CD4-positive, alpha-beta T cell treated with Interleukin-1 beta for 1 hour (primary cell): Measurements from ENCODE around the gene DERA.
"Not testable (repeated sequence)": the region's sequence is repeated elsewhere in the genome, so short reads cannot be mapped to it uniquely, and the experiment has no call there.

Source experiments
- DNase-seq, 2 donors: peaks; one replicate each; pipeline ENCODE4 v3.0.0-alpha.2; 2020 to 2022

The DERA gene

DNA sequence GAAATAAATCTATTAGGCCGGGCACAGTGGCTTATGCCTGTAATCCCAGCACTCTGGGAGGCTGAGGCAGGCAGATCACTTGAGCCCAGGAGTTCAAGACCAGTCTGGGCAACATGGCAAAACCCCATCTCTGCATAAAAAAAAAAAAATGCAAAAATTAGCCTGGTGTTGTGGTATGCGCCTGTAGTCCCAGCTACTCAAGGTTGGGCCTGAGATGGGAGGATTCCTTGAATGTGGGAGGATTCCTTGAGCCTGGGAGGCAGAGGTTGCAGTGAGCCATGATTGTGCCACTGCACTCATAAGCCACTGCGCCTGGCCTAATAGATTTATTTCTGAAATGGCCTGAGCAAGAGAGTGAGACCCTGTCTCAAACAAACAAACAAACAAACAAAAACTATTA is 55.9 kb downstream of the DERA start:
- not testable (repeated sequence) for DNase-seq

DNA sequence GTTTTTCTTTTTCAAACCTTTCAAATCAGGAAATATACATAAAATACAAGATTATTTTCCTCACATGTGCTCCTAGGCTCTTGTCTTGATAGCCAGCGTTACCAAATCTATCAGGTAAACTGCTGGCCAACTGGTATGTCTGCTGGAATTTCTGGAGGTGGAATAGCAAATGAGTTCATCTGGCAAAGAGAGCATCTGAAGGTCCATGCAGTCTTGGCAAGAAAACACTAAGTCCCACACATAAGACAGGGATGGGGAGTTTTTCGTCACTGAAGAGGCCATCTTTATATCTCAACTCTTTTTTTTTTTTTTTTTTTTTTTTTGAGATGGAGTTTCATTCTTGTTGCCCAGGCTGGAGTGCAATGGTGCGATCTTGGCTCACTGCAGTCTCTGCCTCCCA is 60.1 kb downstream of the DERA start:
- no peak for DNase-seq

DNA sequence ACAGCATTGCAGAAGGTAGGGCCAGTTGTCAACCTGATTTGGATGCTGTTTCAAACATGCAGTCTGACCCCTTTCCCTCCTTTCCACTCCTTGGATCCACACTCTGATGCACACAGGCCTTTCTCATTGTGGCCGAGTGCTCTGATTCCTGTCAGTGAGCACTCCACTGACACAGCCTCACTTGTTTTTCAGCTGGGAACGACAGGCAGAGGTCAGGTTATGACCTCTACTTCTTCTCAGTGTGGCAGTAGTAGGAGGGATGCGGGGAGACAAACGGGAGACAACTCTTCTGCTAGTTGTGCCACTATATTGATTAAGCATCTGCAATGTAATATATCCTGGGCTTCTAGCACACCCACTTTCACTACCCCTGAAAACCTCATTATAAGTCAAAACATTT is 61.8 kb downstream of the DERA start:
- DNase-seq, result no peak

DNA sequence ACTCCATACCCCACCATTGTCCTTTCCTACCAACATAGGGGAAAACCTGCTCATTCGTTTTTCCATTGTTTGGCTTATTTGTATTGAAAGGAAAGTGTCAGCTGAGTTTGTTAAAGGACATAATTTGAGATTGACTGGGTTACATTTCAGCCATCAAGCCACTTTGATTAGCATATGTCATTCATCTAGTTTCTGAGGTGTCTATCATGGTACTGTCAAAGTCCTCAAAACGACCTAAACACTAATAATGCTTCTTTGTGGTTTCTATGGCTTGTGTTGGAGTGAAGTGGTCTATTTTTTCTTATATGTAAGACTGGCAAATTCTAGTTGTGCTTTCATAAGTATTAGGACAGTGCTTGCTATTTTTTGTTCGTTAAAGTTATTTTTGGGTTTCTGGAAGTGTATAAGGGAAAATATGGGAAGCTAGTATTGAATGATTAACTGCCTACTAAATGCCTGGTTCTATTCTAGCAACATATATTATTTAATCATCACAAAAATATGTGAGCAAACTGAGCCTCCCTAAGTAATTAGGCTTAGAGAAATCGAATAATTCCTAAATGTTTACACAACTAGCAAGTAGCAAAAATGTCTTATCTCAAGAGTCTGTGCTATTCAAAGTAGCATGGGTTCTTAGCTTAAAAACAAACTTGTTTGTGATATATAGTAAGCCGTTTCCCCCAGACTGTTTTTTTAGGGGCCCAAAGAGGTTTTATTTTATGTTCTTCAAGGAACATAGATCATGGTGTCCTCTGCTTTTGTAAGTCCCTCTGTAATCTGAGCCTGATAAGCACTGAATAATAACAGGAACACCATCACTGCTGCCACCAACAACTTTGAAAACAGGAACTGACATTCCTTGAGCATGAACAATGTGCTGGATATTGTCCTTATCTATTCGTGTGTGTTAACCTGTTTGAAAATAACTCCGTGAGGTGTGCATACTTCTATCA is 67.1 kb downstream of the DERA start:
- DNase-seq, result no peak

DNA sequence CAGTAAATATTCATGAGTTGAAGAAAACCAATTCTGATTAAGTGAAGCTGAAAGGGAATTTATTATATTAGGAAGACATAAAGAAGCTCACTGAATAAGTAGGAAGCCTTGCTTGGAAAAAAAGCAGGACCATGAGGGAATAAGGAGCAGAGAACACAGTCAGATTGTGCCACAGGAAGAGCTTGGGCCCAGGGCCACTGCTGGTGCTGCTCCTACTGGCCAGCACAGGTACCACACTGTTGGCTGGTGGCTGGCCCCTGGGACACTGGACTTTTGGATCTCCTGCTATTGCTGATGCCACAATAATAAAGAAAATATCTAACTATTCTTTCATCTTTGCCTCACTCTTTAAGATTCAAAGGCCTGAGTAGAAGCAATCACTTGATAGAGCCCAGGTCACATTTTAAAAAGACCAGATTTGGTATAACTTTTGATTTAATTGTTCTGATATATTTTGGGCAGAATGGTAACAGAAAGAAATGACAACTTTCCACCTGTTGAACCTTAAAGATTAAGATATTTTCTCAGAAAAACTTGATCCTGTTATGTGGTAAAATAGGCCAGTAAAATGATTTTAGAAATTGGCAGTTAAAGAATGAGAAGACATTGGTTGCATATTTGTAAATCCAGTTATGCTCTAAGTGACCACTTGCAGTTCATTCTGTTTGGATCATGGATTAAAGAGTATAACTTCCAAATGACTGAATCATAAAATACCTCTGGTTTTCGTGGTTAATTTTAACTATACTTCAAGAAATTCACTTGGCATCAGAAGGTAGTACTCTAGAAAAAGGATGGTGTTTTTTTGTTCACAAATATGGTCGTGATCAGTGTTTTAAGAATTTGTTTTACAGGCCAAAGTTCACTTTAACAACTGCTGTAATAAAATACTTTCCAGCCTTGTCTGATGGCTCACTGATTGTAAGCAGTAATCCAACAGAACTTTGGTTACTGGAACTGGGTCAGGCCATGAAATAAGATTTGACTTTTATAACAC is 68.3 kb downstream of the DERA start:
- no peak for DNase-seq

DNA sequence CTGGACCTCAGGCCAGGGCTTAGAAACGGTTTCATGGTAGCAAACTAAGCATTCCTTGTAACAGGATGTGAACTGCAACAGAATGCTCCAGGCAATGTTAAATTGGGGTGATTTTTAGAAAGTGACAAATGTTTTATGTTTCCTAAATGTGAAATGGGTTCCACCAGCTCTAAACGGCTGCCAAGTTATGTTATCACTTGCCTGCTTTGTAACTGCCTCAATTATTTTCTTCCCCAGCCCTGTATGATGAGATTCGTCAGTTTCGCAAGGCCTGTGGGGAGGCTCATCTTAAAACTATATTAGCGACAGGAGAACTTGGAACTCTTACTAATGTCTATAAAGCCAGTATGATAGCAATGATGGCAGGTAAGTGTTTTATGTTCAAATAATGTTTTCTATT is 70.9 kb downstream of the DERA start:
- no peak for DNase-seq

DNA sequence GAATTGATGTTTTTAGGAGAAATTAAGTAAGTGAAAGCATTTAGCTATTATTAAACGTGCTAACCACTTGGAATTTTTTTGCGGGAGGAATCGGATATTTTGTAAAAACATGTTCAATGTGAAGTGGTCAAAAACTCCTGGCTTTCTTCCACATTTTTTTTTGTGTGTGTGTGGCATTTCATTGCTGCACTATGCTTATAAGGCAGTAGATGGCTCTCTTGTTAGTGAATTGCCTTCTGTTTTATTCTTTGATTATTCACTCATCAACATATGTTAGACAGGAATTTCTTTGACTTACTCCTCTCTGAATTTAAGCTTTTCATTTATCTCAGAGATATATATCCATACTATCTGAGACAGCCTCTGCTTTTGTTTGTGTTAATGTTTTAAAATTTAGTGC is 71.3 kb downstream of the DERA start:
- no peak for DNase-seq

DNA sequence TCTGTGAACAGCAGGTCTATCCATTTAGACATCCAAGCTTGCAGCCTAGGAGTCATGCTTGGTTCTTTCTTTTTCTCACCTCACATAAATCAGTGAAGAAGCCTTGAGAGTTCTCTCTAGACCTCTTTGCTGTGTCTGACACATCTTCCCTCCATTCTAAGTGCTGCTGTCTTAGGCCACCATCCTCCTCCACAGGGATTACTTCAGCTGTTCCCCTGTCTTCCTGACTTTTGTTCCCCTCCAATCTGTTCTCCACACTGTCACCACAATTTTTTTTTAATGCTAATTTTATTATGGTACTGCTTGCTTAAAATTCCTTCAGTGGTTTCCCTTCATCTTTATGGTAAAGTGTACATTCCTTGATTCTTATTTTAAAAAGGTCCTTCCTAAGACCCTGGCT is 71.8 kb downstream of the DERA start:
- no peak for DNase-seq

DNA sequence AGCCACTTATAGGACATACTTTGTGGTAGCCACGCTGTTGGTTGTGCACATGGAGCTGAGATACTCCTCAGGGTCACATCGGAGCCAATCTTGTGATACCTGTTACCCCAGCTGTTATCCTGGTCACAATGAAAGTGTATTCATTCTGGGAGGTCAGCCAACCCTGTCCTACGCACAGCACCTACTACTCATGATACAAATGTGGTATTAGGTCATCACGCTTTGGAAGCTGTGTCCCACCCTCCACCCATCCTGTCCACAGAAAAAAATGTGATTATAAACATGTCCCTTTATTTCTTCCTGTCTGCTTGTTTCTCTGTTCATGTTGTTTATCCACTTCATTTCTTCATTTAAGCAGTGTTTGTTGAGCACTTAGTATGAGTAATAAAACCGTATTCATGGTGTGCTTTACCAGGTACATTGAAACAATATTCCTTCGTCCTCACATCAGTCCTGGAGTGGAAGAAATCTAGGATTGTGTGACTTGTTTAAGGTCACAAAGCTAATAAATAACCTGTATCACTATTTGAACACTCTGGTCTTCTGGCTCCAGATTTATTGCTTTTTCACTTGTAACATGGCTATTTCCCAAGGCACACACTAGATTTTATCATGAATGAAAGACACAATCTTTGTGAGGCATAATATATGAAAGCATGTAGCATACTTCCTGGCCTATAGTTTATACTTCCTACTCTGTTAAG is 73.1 kb downstream of the DERA start:
- DNase-seq, result no peak

DNA sequence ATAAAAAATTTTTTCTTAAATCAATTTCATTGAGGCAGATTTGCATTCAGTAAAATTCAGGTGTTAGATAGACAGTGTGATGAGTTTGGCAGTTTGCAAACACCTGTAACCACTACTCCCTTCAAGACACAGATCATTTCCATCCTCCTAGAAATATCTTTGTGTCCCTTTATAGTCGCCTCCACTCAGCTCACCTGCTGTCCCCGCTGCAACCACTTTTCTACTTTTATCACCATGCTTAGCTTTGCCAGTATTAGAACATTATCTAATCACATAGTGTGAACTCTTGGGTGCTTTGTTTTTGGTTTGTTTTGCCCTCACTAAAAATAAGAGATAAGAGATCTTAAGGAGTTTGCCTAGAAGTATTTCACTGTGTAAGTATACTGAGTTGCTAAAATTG is 73.8 kb downstream of the DERA start:
- no peak for DNase-seq

DNA sequence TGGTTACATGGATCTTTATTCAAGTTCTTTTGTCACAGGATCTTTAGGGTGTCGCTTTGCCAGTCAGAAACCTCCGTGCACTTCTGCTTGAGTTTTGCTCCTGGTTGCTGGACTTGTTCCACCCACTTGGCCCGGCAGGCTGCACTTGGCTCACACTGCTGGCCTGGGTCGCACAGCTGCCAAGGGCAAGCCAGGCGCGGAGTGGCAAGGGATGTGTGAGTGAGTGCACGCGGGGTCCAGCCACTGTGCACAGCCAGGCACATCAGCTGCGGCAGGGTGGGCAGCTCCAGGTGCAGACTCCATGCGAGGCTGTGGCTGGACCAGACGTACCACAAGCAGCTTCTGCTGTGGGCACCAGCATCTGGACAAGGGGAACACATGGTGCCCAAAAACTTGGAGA is 76.6 kb downstream of the DERA start:
- no peak for DNase-seq

DNA sequence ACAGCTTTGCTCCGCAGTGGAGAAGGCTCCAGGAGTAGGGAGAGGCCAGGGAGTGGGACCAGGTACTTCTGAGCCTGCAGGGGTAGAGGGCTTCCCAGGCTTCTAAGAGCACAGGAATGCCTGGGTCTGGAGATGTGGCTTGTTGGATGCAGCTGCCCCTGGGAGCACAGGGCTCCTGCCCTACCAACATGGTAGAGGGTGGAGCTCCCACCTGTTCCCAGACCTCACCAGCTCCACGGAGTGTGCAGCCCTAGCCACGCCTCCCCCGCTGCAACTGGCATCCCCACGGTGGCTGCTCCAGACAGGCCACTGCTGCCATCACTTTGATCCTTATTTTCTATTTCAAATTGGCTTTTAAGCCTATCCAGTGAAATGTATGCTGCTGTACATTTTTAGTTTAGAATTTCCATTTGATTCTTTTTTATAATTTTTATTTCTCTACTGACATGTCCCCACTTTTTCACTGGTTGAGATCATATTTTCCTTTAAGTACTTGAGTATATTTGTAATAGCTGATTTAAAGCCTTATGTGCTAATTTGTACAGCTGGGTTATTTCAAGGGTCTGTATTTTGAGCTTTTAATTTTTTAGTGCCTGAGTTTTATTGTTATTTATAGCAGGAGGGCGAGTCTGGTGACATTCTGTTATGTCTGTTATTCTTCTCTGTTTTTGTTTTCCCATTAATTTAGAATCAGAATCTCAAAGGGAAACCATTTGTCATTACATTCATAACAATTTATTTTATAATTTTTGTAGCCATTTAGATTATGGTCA is 78.0 kb downstream of the DERA start:
- no peak for DNase-seq

DNA sequence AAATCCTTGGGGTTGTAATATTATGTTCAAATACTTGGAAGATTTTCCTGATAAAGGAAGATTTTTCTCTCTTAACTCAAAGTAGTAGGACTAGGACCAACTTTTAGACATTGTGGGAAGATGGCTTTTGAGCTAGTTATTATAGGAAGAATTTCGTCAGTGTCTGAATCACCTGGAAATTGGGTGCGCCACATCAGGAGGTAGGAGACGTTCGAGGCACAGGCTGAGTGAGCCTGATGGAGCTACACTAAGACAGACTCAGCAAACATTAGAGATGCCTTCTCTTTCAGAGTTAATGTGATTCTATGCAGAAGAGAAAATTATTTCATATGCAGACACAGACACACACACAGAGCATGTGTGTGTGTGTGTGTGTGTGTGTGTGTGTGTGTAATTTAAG is 84.7 kb downstream of the DERA start:
- DNase-seq, result no peak

DNA sequence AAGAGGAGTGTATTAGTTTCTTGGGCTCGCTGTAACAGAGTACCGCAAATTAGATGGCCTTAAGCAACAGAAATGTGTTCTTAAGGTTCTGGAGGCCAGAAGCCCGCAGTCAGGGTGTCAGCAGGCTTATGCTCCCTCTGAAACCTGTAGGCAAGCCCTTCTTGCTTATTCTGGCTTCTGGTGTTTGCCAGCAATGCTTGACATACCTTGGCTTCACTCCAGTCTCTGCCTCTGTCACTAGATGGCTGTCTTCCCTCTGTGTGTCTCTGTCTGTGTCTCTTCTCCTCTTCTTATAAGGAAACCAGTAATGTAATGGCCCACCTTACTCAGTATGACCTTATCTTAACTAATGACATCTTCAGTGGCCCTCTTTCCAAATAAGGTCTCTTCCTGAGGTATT is 85.1 kb downstream of the DERA start:
- DNase-seq, result no peak

DNA sequence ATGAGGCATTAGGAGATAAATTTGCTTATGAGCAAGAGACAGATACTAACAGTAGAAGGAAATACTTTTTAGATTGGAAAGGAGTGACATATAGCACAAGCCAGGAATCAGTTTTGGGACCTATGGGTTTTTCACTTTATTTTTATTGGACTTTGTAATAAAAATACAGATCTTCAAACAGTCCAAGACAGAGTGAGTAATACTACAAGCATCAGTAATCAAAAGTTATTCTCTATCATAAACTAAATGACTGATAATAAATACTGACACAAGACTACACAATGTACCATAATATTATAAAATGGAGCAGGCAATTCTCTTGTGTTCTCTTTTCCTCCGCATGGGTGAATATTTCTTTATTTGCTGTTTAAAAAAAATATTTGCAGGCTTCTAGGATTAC is 85.8 kb downstream of the DERA start:
- no peak for DNase-seq

DNA sequence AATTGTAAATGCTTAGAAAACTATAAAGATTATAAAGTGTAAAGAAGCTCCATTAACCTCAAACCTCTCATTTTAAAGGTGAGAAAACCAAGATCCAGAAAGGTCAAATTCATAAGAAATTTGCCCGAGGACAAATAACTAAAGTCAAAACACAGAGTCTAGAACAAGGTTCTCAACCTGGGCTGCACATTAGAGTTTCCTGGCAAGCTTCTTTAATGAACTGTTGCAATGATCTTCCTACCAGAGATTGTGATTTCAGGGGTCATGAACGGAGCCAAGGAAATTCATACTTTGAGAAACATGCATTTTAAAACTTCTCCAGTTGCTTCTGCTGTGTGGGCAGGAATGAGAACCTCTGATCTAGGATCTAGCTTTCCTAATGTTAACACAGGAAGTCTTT is 86.8 kb downstream of the DERA start:
- DNase-seq, result no peak

DNA sequence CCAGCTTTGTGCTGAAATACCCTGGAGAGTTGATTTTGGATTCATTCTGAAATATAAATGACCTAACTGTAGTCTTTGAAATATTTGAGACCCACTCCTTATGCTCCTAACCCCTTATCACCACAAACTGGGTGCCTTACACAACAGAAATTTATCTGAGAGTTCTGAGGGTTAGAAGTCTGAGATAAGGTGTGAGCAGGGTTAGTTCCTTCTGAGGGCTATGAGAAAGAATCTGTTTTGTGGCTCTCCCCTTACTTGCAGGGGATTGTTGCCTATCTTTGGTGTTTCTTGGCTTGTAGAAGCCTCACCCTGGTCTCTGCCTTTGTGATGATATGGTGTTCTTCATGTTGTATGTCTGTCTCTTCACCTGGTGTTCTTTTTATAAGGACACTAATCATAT is 91.7 kb downstream of the DERA start:
- no peak for DNase-seq

DNA sequence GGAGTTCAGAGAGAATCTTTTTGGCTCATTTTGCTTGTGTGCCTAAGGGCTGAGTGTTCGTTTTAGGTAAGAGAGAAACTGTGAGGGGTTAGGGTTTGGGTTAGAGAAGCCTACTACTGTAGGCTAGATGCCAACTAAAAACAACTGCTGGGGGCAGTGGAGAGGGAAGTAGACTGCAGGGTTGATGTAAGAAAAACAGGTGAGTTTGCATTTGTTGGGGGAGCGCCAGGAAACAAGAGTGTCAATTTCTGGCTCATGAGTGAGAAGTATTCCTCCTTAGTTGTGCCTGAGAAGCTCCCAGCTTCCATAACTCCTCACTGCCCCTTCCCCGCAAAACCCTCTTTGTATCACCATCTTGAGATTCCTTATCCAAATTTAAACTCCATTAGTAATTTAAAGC is 92.3 kb downstream of the DERA start:
- DNase-seq, result no peak

DNA sequence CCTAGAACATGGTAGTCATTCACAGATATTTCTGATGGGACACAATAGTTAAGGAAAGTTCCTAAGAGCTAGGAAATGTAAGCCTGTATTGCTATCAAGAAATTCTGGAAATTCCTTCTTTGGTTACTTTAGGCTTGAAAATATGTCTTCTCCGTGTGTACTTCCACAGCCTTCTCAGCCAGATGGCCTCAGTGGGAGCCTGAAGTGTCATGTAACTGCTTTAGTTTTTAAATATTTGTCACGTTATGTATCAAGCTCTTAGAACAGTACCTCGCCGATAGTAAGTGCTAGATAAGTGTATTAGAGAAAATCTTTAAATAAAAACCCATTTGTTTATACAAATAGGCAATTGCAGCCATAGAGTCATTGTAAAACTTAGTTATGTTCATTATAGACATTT is 95.6 kb downstream of the DERA start:
- DNase-seq, result no peak

DNA sequence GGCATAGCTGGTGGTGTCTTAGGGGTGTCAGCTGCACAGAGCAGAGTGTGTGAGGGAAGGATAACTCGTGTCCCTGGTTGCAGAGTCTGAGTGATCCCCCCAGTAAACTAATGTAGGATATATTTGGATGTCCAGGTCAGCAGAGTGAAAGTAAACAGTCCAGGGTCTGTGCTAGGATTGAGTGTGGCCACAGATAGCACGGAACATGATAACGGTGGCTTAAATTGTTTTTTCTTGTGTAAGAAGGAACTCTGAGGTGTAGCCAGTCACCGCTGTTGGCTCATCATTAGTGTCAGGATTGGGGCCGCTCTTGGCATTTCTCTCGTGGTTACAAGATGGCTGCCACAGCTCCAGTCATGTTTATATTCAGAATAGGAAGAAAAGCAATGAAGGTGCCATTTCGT is 97.3 kb downstream of the DERA start:
- DNase-seq, result no peak

DNA sequence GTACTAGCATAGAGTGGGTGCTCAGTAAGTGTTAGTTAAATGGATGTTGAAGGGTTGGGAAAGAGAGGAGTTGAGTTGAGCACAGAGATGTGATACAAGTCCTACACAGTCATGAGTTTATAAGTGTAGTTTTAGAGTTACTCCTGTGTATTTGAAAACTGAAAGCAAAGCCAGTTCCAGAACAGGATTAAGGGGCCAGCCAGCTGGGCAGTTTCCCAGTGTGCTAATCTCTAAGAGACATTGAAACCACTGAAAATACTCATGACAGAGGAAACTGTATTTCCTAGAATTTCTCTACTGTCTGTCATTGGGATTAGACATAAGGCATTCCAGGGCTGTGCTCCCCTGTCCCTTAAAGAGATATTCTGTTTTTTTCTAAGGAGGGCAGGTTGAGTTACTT is 101.0 kb downstream of the DERA start:
- DNase-seq, result no peak

DNA sequence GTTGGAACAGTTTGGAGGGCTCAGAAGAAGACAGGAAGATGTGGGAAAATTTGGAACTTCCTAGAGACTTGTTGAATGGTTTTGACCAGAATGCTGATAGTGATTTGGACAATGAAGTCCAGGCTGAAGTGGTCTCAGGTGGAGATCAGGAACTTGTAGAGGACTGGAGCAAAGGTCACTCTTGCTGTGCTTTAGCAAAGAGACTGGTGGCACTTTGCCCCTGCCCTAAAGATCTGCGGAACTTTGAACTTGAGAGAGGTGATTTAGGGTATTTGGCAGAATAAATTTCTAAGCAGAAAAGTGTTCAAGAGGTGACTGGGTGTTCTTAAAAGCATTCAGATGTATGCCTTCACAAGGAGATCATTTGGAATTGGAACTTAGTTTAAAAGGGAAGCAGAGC is 102.6 kb downstream of the DERA start:
- not testable (repeated sequence) for DNase-seq
